ENCODE results near the gene HRH2. TPM values are rescaled to one million over a fixed set of nuclear protein-coding genes. Genes with fewer than 3 reads are reported as not detected.

HRH2 gene
- total and polyA plus RNA-seq, 2 donors (not counting 1 experiment from before 2014, with no cell fraction given) = 0.46 TPM; not detected in 1

- Histone ChIP-seq H3K9ac (ENCODE audit: low read length) (no peak overlapping the region), H3K27ac (ENCODE audit: low read length in 2 of 2) (no peak overlapping the region), H3K27me3 (replicated peaks in 1 of 4; ENCODE audit: control extremely low read depth in 1 of 4, control insufficient read depth in 3 of 4, insufficient read depth in 4 of 4, low read length in 3 of 4) (no peaks in the 10 kb centered on the region), H3K79me2 (ENCODE audit: control insufficient read depth, insufficient read depth, low read length) (no peaks in the 10 kb centered on the region), H3K4me1 (ENCODE audit: control insufficient read depth in 2 of 2, insufficient read depth in 2 of 2, low read length in 2 of 2) (no peaks in the 10 kb centered on the region), H3K4me2 (replicated peaks; ENCODE audit: low read depth, low read length, poor library complexity, severe bottlenecking) (no peak overlapping the region), H3K36me3 (replicated peaks in 1 of 2; ENCODE audit: control extremely low read depth in 1 of 2, control insufficient read depth in 1 of 2, extremely low read depth in 1 of 2, insufficient read depth in 2 of 2, low read length in 1 of 2) (no peaks in the 10 kb centered on the region), H2AFZ (ENCODE audit: insufficient read depth, low read depth, low read length, poor library complexity, severe bottlenecking) (no peak overlapping the region), H4K20me1 (ENCODE audit: control insufficient read depth, insufficient read depth, low read length, poor library complexity, severe bottlenecking) (no peaks in the 10 kb centered on the region), H3K9me3 (ENCODE audit: control extremely low read depth in 1 of 3, control insufficient read depth in 2 of 3, insufficient read depth in 1 of 3, low read length in 2 of 3) (no peaks in the 10 kb centered on the region), H3K4me3 (ENCODE audit: control extremely low read depth in 1 of 5, extremely low read depth in 1 of 5, insufficient read depth in 1 of 5, low read depth in 2 of 5, low read length in 4 of 5) (no peak overlapping the region)
- H3K27ac Mint-ChIP-seq = no peak overlapping the region
- TF ChIP-seq EZH2 (IDR thresholded peaks at IDR 0.05; ENCODE audit: borderline replicate concordance, insufficient read depth, low read depth, low read length, poor library complexity, severe bottlenecking) (no peak), CTCF (IDR thresholded peaks at IDR 0.05) (no peak)
- intact Hi-C loops (cut with micrococcal nuclease) = no loop called here
- H3K4me3 Mint-ChIP-seq = no peak overlapping the region
- ChIA-PET POLR2A (no interaction called here), CTCF (no interaction called here)
- peaks cover 4% of the 10 kb centered on the region for H3K27me3 Mint-ChIP-seq
- H3K9me3 Mint-ChIP-seq (ENCODE audit: insufficient read depth) = no peaks in the 10 kb centered on the region
- WGBS (ENCODE audit: insufficient coverage) = 89% methylated on average over 7 of the region's 9 CpGs
- H3K4me1 Mint-ChIP-seq = no peaks in the 10 kb centered on the region
- ATAC-seq (ENCODE audit: low read depth) = no peak
- DNase-seq = no peak
These were observed 17.6 kb upstream of the HRH2 start for GRCh38 chr5:175640106-175640775.

- no peaks in the 10 kb centered on the region for H3K4me1 Mint-ChIP-seq
- intact Hi-C loops (cut with micrococcal nuclease) = no loop called here
- Histone ChIP-seq H3K36me3 (replicated peaks in 1 of 2; ENCODE audit: control extremely low read depth in 1 of 2, control insufficient read depth in 1 of 2, extremely low read depth in 1 of 2, insufficient read depth in 2 of 2, low read length in 1 of 2) (no peaks in the 10 kb centered on the region), H3K27ac (ENCODE audit: low read length in 2 of 2) (no peak overlapping the region), H3K9ac (ENCODE audit: low read length) (no peak overlapping the region), H3K27me3 (replicated peaks in 1 of 4; ENCODE audit: control extremely low read depth in 1 of 4, control insufficient read depth in 3 of 4, insufficient read depth in 4 of 4, low read length in 3 of 4) (peaks cover 0 to 4% (median 0%) of the 10 kb centered on the region in 4 experiments), H2AFZ (ENCODE audit: insufficient read depth, low read depth, low read length, poor library complexity, severe bottlenecking) (no peak overlapping the region), H3K4me1 (ENCODE audit: control insufficient read depth in 2 of 2, insufficient read depth in 2 of 2, low read length in 2 of 2) (no peaks in the 10 kb centered on the region), H3K9me3 (ENCODE audit: control extremely low read depth in 1 of 3, control insufficient read depth in 2 of 3, insufficient read depth in 1 of 3, low read length in 2 of 3) (peaks cover 0 to 1% (median 0%) of the 10 kb centered on the region in 3 donors), H3K4me3 (ENCODE audit: control extremely low read depth in 1 of 5, extremely low read depth in 1 of 5, insufficient read depth in 1 of 5, low read depth in 2 of 5, low read length in 4 of 5) (no peak overlapping the region), H3K79me2 (ENCODE audit: control insufficient read depth, insufficient read depth, low read length) (no peaks in the 10 kb centered on the region), H4K20me1 (ENCODE audit: control insufficient read depth, insufficient read depth, low read length, poor library complexity, severe bottlenecking) (no peaks in the 10 kb centered on the region), H3K4me2 (replicated peaks; ENCODE audit: low read depth, low read length, poor library complexity, severe bottlenecking) (no peak overlapping the region)
- H3K27me3 Mint-ChIP-seq = peaks cover 4% of the 10 kb centered on the region
- ATAC-seq (ENCODE audit: low read depth) (no peak), DNase-seq (no peak)
- CTCF ChIA-PET = no interaction called here
- WGBS (ENCODE audit: insufficient coverage) = 82% methylated on average over 3 of the region's 4 CpGs
- no peak overlapping the region for H3K4me3 Mint-ChIP-seq
- peaks cover 2% of the 10 kb centered on the region for H3K9me3 Mint-ChIP-seq (ENCODE audit: insufficient read depth)
- H3K27ac Mint-ChIP-seq = no peak overlapping the region
- POLR2A ChIA-PET = no interaction called here
- no peak for TF ChIP-seq EZH2 (IDR thresholded peaks at IDR 0.05; ENCODE audit: borderline replicate concordance, insufficient read depth, low read depth, low read length, poor library complexity, severe bottlenecking)
- no peak for TF ChIP-seq CTCF (IDR thresholded peaks at IDR 0.05)
These were observed 14.9 kb upstream of the HRH2 start for GRCh38 chr5:175642998-175643397.
